Measurements from ENCODE around the gene METTL4.

Gene METTL4

DNA sequence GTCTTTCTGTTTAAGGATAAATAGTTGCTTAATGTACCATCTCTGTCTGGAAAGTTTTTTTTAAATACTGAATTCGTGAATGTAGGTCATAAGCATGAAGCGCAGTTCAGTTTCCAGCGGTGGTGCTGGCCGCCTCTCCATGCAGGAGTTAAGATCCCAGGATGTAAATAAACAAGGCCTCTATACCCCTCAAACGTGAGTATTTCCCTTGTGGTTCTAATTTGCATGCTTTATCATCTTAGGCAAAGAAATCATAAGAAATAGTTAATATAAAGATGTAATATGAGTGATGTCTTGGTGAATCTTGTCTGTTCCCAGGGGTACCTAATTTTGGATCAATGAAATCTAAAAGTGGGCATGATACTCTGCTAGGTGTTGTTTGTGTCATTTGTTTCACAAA lies 1.6 kb upstream of the METTL4 start:
- TF ChIP-seq GATA3 (IDR thresholded peaks at IDR 0.05; ENCODE audit: low read depth, low read length): no peak
- TF ChIP-seq GATA2 (IDR thresholded peaks at IDR 0.05; ENCODE audit: low read depth, low read length): no peak

DNA sequence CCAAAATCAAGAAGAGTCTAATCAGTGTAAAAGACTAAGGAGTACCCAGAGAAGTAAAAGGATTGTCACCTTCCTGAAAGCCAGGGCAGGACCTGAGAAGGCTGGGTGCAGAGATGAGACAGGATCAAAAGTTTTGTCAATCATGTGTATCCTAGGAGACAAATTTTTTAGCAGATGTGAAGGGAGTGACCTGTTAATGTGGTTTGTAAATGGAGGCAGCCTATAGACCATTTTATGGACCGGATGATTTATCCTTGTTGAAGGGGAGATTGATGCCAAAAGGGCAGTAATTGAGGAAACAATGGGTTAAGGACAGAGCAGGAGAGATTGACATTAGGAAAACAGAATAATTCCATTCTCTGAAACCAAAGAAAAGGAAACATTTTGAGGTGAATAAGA lies 865 bp upstream of the METTL4 start:
- TF ChIP-seq GATA3 (IDR thresholded peaks at IDR 0.05; ENCODE audit: low read depth, low read length): no peak
- TF ChIP-seq GATA2 (IDR thresholded peaks at IDR 0.05; ENCODE audit: low read depth, low read length): no peak

DNA sequence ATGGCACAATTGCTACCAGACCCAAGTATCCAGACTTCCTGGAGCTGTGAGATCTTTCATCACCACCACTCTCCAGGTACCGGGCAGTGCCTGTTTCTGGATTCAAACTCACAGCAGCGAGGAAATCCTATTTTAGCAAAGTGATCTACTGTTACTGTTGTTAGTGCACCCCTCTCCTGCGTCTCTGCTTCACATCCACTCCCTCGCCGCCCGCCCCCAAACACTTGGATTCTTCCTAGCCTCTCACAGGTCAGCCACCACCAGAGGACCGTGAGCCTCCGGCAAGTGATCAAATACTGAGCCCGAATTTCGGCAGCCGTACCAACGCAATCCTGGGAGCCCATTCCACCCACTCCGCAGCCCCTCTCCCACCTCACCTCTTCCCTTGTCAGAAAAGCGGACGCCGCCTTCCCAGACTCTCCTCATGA lies 519 bp downstream of the METTL4 start:
- TF ChIP-seq GATA2 (IDR thresholded peaks at IDR 0.05; ENCODE audit: low read depth, low read length) (no peak), GATA3 (IDR thresholded peaks at IDR 0.05; ENCODE audit: low read depth, low read length) (no peak)

DNA sequence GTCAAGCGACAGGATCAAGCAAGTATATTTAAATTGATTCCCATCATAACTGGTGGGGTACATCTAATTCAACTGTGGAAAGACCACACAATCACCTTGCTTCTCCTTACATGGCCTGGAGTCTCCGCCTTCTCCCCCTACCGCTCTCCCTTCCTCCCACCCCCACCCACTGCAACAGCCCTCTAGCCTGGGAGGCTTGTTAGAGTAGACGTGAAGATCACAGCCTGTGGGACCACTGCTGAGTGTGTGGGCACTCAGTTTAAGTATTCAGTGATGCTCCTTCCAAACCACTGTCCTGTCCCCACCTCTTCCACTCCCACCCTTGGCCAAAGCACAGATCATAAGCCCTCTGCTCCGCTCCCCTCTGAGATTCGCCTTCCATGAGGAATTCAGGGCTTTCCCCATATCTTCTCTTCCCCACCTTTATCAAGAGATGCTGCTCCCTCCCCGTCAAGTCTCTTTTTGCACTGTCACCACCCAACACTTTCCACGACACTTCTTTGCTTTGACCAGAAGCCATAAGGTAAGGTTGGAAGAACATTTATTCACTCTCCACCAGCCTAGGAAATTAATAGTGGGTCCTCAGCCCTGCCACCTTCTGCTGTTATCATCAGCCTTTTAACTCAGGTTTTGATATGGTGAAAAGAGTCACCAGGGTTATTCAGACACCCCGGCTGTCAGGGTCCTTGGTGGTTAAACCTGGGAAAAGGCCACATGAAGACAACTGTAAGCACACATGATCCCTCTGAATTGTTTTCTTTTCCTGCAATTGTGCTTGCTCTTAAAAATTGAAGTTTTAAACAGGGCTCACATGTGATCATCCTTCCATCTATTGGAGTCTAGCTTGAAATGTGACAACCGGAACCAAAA lies 1.7 kb downstream of the METTL4 start:
- TF ChIP-seq GATA3 (IDR thresholded peaks at IDR 0.05; ENCODE audit: low read depth, low read length): no peak
- no peak for TF ChIP-seq GATA2 (IDR thresholded peaks at IDR 0.05; ENCODE audit: low read depth, low read length)

DNA sequence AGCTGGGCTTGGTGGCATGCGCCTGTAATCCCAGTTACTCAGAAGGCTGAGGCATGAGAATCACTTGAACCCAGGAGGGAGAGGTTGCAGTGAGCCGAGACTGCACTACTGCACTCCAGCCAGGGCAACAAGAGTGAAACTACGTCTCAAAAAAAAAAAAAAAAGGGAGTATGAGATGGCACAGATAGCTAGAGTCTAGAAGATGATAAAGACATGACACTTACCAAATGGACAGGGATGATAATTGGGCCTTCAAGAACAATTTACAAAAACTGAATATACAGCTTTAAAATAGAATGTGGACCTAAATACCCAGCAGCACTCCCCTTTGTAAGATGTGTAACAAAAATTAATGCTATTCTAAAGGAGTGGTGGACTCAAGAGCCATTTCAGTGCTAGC lies 2.7 kb downstream of the METTL4 start:
- TF ChIP-seq GATA3 (IDR thresholded peaks at IDR 0.05; ENCODE audit: low read depth, low read length) (no peak), GATA2 (IDR thresholded peaks at IDR 0.05; ENCODE audit: low read depth, low read length) (no peak)

DNA sequence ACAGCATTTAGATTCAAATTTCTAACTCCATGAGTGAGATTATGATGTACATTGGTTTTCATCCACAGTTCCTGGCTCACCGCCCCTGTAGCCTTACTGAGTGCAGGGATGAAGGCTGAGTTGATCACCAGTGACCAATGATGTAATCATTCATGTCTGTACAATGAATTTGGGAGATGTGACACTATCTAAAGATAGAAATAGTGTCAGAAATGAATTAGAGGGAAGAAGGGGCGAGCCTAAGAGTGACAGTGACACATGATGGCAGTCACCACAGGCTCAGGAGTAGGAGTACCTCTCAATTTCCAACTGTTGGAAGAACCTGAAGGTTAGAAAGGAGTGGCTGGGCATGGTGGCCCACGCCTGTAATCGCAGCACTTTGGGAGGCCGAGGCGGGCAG lies 3.2 kb downstream of the METTL4 start:
- no peak for TF ChIP-seq GATA2 (IDR thresholded peaks at IDR 0.05; ENCODE audit: low read depth, low read length)
- no peak for TF ChIP-seq GATA3 (IDR thresholded peaks at IDR 0.05; ENCODE audit: low read depth, low read length)

DNA sequence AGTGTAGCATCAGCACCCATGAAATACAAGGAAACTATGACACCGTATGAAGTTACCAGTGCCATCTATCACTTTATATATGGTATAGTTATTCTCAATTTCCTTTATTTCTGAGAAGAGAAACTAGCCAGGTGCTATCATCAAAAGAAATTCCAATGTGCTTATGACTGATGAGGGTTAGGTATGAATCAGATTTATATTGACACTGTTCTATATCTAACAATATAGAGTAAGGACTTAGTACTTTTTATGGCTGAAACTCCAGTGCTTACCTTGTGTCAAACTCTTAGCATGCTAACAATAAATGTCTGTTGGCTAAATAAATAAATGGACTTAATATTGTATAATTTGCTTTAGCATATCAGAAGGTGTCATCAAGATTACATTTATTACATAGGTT lies 6.9 kb downstream of the METTL4 start:
- TF ChIP-seq GATA3 (IDR thresholded peaks at IDR 0.05; ENCODE audit: low read depth, low read length): no peak
- no peak for TF ChIP-seq GATA2 (IDR thresholded peaks at IDR 0.05; ENCODE audit: low read depth, low read length)

DNA sequence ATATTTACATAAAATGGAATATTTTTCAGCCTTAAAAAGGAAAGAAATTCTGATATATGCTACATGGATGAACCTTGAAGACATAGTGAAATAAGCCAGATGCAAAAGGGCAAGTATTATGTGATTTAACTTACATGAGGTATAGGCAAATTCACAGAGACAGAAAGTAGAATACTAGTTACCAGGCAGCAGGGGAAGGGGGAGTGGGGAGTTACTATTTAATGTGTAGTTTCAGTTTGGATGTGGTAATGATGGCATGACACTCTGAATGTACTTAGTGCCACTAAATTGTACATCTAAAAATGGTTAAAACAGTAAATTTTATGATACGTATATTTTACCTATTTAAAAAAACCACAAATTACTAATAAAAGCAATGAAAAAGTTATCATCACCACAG lies 12.1 kb downstream of the METTL4 start:
- no peak for TF ChIP-seq GATA3 (IDR thresholded peaks at IDR 0.05; ENCODE audit: low read depth, low read length)
- no peak for TF ChIP-seq GATA2 (IDR thresholded peaks at IDR 0.05; ENCODE audit: low read depth, low read length)

DNA sequence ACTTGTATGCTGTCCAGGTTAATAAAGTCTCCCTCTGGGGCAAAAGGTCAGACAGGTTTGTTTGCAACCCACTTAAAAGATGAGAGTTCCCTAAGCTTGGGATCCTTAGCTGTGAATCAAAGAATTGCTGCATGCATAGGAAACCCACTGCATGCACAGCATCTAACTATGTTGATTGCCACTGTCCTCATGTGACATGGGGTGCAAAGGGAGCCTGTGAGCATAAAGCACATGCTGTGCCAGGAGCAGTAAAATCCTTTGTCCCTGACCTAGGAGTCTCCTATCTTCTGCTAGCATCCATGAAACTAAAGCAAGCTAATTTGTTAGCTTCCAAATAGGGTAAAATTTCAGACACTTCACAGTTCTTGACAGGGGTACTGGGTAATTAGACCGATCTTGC lies 13.8 kb downstream of the METTL4 start:
- no peak for TF ChIP-seq GATA3 (IDR thresholded peaks at IDR 0.05; ENCODE audit: low read depth, low read length)
- no peak for TF ChIP-seq GATA2 (IDR thresholded peaks at IDR 0.05; ENCODE audit: low read depth, low read length)

DNA sequence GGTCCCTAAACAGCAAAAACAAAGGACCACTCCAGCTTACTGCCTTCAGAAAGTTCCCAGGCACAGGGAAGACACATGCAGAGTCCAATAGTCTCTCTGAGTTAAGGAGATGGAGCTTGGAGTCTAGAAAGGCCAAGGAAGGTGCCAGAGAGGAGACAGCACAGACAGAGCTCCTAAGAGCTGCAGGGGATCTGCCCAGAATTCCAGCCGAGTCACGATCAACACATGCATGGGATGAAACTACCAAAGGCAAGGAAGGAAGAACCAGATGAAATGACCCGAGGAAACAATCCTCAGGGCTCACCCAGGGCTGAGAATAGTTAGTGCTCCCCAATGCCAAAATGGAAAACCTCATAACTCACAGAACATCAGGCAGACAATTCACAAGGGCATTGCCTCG lies 15.4 kb downstream of the METTL4 start:
- TF ChIP-seq GATA2 (IDR thresholded peaks at IDR 0.05; ENCODE audit: low read depth, low read length) (no peak), GATA3 (IDR thresholded peaks at IDR 0.05; ENCODE audit: low read depth, low read length) (no peak)

DNA sequence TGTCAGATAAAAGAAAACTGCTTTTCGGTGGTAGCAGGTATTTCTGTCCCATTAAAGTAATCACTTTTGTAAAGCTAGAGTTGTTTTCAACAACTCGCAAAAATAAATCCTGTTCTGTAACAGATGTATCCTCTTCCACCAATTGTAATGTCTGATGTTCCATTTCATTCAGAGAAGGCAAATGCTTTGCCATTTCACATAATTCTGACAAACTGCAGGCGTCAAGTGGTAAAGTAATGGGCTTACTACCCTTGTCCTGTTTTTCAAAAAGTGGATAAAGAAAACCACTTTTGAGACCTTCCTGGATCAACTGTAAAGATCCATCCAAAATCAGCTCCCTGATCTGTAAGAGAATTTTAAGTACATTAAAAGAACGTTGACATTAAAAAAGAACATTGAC lies 16.6 kb downstream of the METTL4 start:
- TF ChIP-seq GATA2 (IDR thresholded peaks at IDR 0.05; ENCODE audit: low read depth, low read length) (no peak), GATA3 (IDR thresholded peaks at IDR 0.05; ENCODE audit: low read depth, low read length) (no peak)

DNA sequence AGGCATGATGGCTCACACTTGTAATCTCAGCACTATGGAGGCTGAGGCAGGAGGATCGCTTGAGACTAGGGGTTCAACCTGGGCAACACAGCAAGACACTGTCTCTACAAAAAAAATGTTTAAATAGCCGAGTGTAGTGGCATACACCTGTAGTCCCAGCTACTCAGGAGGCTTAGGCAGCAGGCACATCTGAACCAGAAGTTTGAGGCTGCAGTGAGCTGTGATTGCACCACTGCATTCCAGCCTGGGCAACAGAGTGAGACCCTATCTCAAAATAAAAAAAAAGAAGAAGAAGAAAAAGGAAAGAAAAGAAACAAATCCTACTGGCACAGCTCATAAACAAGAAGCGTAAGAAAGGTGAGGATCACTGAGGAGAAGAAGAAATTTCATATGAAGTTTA lies 19.9 kb downstream of the METTL4 start:
- TF ChIP-seq GATA2 (IDR thresholded peaks at IDR 0.05; ENCODE audit: low read depth, low read length): no peak
- no peak for TF ChIP-seq GATA3 (IDR thresholded peaks at IDR 0.05; ENCODE audit: low read depth, low read length)

DNA sequence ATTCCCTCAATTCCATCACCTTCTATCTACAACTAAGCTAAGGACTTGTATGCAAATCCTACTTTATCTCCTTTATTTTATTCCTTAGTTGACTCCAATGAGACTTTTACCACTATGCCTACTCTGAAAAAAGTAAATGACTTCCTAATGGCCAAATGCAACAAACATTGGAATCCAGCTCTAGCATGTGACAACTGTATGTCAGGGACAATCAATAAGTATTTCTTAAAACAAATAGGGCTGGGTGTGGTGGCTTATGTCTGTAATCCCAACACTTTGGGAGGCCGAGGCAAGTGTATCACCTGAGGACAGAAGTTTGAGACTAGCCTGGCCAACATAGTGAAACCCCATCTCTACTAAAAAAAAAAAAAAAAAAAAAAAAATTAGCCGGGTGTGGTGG lies 21.8 kb downstream of the METTL4 start:
- no peak for TF ChIP-seq GATA3 (IDR thresholded peaks at IDR 0.05; ENCODE audit: low read depth, low read length)
- TF ChIP-seq GATA2 (IDR thresholded peaks at IDR 0.05; ENCODE audit: low read depth, low read length): no peak

DNA sequence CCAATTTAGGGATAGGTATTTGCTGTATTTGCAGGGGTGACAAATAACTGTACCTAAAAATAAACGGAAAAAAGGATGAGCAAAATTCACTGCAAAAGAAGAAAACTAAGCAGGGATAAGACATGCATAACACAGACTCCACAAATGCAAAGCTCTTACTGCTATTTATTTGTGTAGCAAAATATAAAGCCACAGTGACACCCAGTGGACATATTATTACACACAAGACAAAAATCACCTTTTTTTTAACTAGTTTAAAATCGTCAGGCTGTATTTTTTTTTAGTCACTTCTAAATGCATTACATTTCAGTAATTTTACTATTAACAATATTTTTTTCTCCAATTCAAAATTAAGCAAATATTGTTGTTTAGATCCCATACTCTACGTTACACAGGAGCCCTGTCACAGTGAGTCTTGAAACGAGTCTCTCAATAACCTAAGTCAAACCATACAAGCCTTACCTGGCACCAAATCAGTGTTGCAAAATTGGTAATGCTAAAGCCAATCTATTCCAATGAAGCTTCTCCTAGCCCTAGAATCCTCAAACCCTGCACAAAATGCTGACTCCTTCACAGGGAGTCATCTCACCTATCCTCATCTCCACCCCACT lies 23.7 kb downstream of the METTL4 start:
- no peak for TF ChIP-seq GATA2 (IDR thresholded peaks at IDR 0.05; ENCODE audit: low read depth, low read length)
- no peak for TF ChIP-seq GATA3 (IDR thresholded peaks at IDR 0.05; ENCODE audit: low read depth, low read length)

DNA sequence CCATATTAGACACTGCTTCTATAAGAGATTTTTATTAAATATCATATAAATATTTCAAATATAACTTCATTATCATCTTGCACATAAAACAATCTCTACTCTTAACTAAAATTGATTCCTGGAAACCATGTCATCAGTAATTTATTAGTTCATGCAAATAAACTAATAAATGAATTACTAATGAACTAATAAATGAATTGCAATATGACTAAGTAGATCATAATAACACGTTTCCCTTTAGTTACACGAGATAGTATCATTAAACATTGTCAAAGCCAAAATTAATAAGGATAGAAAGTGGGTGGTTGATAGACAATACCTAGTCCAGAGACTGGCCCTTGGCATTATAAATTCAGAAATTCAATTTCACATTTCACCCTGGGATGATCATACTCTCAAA lies 26.1 kb downstream of the METTL4 start:
- TF ChIP-seq GATA2 (IDR thresholded peaks at IDR 0.05; ENCODE audit: low read depth, low read length): no peak
- TF ChIP-seq GATA3 (IDR thresholded peaks at IDR 0.05; ENCODE audit: low read depth, low read length): no peak
